Uterus (tissue), 2 donors: ENCODE data around the gene WNT6.

Experiments
- CTCF ChIP-seq, 4 experiments: fragments of 200-600 bp in 2 of 4; fragments of 450-650 bp in 2 of 4; sonication (generic) in 2 of 4; IDR thresholded peaks; one replicate each; pipeline ENCODE4 v1.5.1; 2016 to 2019; ENCODE audit warnings: antibody characterized with exemption in 4 of 4, mild to moderate bottlenecking in 2 of 4, moderate library complexity in 1 of 4
- POLR2A ChIP-seq, 2 donors: fragments of 450-650 bp; IDR thresholded peaks; one replicate each; pipeline ENCODE4 v1.6.1; 2016; ENCODE audit warnings: antibody characterized with exemption in 2 of 2, mild to moderate bottlenecking in 1 of 2, moderate library complexity in 1 of 2

- TF ChIP-seq CTCF (IDR thresholded peaks at IDR 0.05) (no peak), POLR2A (IDR thresholded peaks at IDR 0.05) (no peak)
Observed at GRCh38 chr2:218893349-218894150, 33.9 kb downstream of the WNT6 start.
